ENCODE data around the gene MOB1A.

DNA sequence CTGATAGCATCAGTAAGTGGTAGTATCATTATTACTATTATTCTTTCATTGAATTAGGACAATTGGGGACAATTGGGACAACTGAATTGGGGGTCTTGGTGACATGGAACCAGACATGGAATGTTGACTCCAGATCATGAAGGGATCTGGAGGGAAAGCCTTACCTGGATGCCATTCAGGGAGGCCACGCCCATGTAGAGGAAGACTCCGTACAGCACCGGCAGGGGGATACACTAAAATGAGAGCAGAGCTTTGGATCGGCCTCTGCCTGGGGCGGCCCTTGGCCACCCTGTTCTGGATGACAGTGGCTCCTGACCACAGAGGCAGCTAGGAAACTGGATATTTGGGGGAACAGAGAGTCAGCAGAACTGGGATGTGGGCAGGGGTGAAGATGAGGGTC is 49.0 kb upstream of the MOB1A start:
- TF ChIP-seq POLR2A (IDR thresholded peaks at IDR 0.05; ENCODE audit: low read depth, low read length) (no peak), POLR2AphosphoS5 (IDR thresholded peaks at IDR 0.05; ENCODE audit: low read depth, low read length) (no peak)

Data from GM12892 (cell line).